ENCODE measurements around the gene CYB5B.
A peak's percentile ranks its signal among the peaks of the same experiment; 100 is the strongest.

Gene CYB5B

GRCh38 chr16:69424053-69424934 is at the start of gene CYB5B:
Gene CYB5B, plus strand, starts transcription at chr16:69424619. Its CDS starts 65 bp downstream, at chr16:69424684.
- DNase-seq (ENCODE audit: insufficient read length, low spot score) = peak; percentile 47
- no peak for FAIRE-seq
- no peak for TF ChIP-seq CTCF (IDR thresholded peaks at IDR 0.05; ENCODE audit: insufficient read depth, missing control alignments)

GRCh38 chr16:69376393-69377059 is 47.9 kb upstream of the CYB5B start:
- DNase-seq (ENCODE audit: insufficient read length, low spot score) (no peak), FAIRE-seq (no peak)
- TF ChIP-seq CTCF (IDR thresholded peaks at IDR 0.05; ENCODE audit: insufficient read depth, missing control alignments) = no peak

- no peak for DNase-seq (ENCODE audit: insufficient read length, low spot score)
- no peak for TF ChIP-seq CTCF (IDR thresholded peaks at IDR 0.05; ENCODE audit: insufficient read depth, missing control alignments)
- FAIRE-seq = no peak
Observed at GRCh38 chr16:69378036-69378435, 46.4 kb upstream of the CYB5B start.

GRCh38 chr16:69378760-69379159 is 45.7 kb upstream of the CYB5B start:
- DNase-seq (ENCODE audit: insufficient read length, low spot score) (no peak), FAIRE-seq (no peak)
- TF ChIP-seq CTCF (IDR thresholded peaks at IDR 0.05; ENCODE audit: insufficient read depth, missing control alignments) = no peak

GRCh38 chr16:69381231-69381630 is 43.2 kb upstream of the CYB5B start:
- FAIRE-seq (no peak), DNase-seq (ENCODE audit: insufficient read length, low spot score) (no peak)
- no peak for TF ChIP-seq CTCF (IDR thresholded peaks at IDR 0.05; ENCODE audit: insufficient read depth, missing control alignments)

GRCh38 chr16:69382421-69382820 is 42.0 kb upstream of the CYB5B start:
- FAIRE-seq (no peak), DNase-seq (ENCODE audit: insufficient read length, low spot score) (no peak)
- TF ChIP-seq CTCF (IDR thresholded peaks at IDR 0.05; ENCODE audit: insufficient read depth, missing control alignments) = no peak

GRCh38 chr16:69384974-69385373 is 39.4 kb upstream of the CYB5B start:
- FAIRE-seq = no peak
- DNase-seq (ENCODE audit: insufficient read length, low spot score) = no peak
- TF ChIP-seq CTCF (IDR thresholded peaks at IDR 0.05; ENCODE audit: insufficient read depth, missing control alignments) = no peak
